Ovary (tissue), 9 donors: ENCODE results near the gene MAP1LC3A. TPM values are rescaled to one million over a fixed set of nuclear protein-coding genes. Genes with fewer than 3 reads are reported as not detected.

Experiments
- polyA plus RNA-seq, 2 donors: library from polyadenylated mRNA; stranded (reverse); fragments of 200-250 nt in 1 of 2; fragments of 350-450 nt in 1 of 2; fragmentation: Illumina TruSeq in 1 of 2; extraction: RNeasy Lipid Tissue Mini Kit (QIAGEN cat#74804) in 1 of 2; gene quantifications; one replicate each; pipeline ENCODE4 v1.2.3, GENCODE V29; 2013 to 2014
- small RNA-seq: library from RNA; depleted of rRNA; stranded (forward); fragments of <200 nt; gene quantifications from one replicate; pipeline ENCODE3, GENCODE V24; 2016
- total RNA-seq, 7 donors: library from RNA; depleted of rRNA in 2 of 7; stranded (reverse); fragments of >200 nt in 2 of 7; fragmentation: NEBNext Ultra II Directional in 3 of 7; extraction: Animal tissue kit (Norgen Biotek cat#: 25700) in 3 of 7; gene quantifications; one replicate each; pipeline versions ENCODE4 v1.1.0 to v1.2.4, GENCODE V29; 2016 to 2023
- donor health status: DM: no; HTN: no; CAD: no; lungs with moderate emphysema.
- donor health status: DM: no; HTN: no; CAD: no.
- donor health status: Bipolar disorder and iron deficiency.
- donor health status: DM: yes; HTN: yes; CAD: no.
- donor health status: DM: no; HTN: no; CAD: no.
- donor health status: DM: yes; HTN: yes; CAD: no.

The MAP1LC3A gene
- total and polyA plus RNA-seq, 9 donors, result 3.4 to 66.1 (median 36.0) TPM

Small RNAs within 50 kb of the gene (small RNA-seq; reads per million reads assigned to genes)
- gene RF00019, result not detected

Other genes starting within 250 kb of the MAP1LC3A start
- gene ITCH, start 195.4 kb upstream of the MAP1LC3A start, total RNA-seq, result 10 to 100 TPM; 39.2 to 65.8 (median 53.7) TPM
- 10 to 100 TPM; 14.0 to 24.0 TPM for gene ITCH, start 195.4 kb upstream of the MAP1LC3A start, polyA plus RNA-seq
- 100 to 1,000 TPM in 6 of 7 donors, 10 to 100 TPM in 1; 79.9 to 128 (median 121) TPM for gene DYNLRB1, start 42.3 kb upstream of the MAP1LC3A start, total RNA-seq
- 100 to 1,000 TPM; 151 to 319 TPM for gene DYNLRB1, start 42.3 kb upstream of the MAP1LC3A start, polyA plus RNA-seq
- 10 to 100 TPM; 14.4 to 26.5 (median 19.1) TPM for gene PIGU, start 118.4 kb downstream of the MAP1LC3A start, total RNA-seq
- gene PIGU, start 118.4 kb downstream of the MAP1LC3A start, polyA plus RNA-seq, result 10 to 100 TPM; 20.9 to 61.4 TPM
- 10 to 100 TPM in 4 of 7 donors, 1 to 10 TPM in 3; 4.9 to 16.0 (median 13.3) TPM for gene TP53INP2, start 145.6 kb downstream of the MAP1LC3A start, total RNA-seq
- gene TP53INP2, start 145.6 kb downstream of the MAP1LC3A start, polyA plus RNA-seq, result 10 to 100 TPM in 1 of 2 donors, 1 to 10 TPM in 1; 6.9 to 50.3 TPM